Activated CD4-positive, CD25-positive, alpha-beta regulatory T cell treated with anti-CD3 and anti-CD28 coated beads, Interleukin-2, amount 50 U/mL, for 72 hours (primary cell): ENCODE measurements around the gene BBX.

Experiments used
- DNase-seq: peaks from one replicate; pipeline ENCODE4 v3.0.0; 2021

BBX gene

DNA sequence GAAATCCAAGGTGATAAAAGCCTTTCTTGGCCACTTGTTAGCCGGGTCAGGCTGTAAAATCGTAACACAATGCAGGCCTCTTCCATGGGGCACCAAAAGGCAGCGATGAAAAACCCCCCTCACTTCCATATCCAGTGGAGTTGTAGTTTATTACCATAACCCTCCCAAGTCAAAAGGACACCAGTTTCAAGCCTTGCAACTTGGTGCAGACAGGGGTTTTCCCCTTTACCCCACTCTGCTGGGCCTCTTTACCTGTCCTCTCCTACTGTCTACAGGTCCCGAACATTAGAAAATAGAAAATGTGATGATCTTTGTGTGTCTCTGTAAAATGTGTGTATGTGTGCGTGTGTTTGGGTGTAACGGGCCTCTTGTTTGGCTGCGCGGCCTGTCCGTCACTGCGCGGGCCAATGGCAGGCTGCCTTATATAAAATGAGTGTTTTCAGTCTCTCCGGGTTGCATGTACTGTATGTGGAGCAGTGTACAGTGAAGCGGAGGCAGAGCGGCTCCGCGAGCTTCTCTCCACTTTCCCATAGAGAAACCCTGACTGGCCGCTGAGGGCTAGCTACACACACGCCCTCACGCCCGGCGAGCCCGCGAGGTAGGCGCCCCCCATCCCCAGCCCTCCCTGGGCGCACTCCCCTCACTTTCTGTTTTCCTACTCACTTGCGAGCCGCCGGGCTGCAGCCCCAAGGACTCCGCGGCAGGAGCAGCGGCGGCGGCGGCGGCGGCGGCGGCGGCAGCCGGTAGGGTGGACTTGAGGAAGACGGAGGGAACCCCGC lies at the start of gene BBX:
BBX (plus strand) TSS at position 453 of the 779 bp plus-strand sequence. CDS start 187,499 bp downstream, outside the sequence.
- DNase-seq = peak; percentile 92

DNA sequence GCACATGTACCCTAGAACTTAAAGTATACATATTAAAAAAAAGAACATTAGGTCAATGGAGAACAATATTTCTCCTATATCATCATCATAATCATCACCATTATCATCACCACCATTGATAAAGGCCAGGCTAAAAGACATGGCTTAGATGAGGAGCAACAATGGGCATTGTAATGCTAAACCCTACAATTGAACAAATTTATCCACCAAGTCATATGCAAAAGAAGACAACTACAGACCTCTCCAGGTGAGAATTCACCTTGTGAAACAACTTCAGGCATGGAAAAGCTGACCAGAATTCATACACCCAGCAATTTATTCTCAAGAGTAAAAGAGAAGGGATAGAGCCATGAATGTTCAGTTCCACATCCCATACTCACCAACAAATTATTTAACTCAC lies 46.3 kb upstream of the BBX start:
- DNase-seq = no peak

DNA sequence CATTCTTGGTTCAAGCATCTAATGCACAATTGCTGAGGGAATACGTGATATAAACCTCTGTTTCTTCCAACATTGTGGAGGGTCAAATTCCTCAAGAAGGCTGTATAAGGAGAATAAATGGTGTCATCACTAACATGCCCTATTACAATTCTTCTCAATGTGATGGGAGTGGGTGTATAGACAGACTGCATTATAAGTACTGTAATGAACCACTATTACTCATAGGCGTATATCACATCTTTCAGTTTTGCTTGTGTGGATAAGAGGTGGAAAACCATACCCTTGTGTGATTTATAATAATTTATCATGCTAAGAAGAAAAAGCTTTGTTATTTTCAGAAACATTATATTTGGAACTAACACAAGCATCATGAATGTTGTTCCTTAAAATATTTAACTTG lies 35.3 kb upstream of the BBX start:
- DNase-seq = no peak

DNA sequence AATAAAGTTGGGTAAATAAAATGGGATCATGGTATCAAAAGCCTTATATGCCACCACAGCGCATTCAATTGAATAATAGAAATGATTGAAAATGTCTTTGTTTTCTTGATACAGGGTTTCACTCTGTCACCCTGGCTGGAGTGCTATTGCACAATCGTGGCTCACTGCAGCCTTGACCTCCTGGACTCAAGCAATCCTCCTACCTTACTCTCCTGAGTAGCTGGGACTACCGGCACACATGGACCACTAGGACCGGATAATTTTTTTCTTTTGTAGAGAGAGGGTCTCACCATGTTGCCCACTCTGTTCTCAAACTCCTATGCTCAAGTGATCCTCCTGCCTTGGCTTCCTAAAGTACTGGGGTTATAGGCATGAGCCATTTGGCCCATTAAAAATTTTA lies 33.8 kb upstream of the BBX start:
- DNase-seq = no peak

DNA sequence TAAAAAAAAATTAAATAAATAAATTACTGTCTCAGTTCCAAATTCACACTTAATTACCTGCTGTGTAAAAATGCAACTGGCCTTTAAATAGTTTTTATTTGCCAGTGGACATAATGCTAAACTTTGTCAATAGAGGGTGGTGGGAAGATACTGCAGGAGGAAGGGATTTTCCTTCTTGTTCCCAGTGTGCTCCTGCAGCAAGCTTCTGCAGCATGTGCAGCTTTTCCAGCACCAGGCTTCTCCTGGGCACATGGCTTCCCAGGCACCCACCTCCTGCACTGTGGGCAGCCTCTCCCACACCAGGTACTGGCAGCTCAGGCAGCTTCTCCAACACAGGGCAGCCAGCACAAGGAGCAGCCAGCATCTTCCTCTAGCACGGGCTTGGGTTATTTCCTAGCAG lies 29.6 kb upstream of the BBX start:
- no peak for DNase-seq

DNA sequence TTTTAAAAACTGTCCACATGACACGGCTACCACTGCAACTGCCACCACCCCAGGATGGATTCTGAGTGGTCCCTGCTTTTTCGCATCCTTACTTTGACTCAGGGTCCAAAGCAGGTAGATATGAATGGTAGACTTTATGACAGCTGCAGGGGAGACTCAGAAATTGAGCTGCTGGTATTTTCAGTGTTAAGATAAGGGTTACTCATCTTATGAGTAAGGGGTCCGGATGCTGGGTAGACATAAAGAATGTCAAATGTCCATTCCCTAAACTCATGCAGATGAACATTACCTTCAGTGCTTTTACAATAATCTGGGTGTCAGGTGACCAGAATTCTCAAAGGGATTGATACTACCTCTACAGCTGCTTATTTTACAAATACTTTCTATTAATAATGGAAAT lies 25.9 kb upstream of the BBX start:
- no peak for DNase-seq

DNA sequence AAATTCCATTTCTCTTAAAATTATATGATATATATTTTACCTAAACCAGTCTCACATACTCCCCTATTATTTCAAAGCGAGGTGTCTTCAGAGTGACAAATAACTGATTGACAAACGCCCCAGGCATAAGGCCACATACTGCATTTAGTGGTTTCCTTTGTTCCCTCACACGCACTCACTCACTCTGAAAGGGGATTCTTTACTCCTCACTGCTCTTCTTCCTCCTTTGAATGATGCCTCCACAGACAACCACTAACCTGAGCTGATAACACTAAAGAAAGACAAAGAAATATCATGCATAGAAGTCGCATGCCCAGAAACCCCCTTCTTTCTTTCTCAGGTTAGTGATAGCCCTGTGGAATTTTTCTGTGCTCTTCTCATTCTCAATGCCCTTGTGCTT lies 24.1 kb upstream of the BBX start:
- DNase-seq = no peak

DNA sequence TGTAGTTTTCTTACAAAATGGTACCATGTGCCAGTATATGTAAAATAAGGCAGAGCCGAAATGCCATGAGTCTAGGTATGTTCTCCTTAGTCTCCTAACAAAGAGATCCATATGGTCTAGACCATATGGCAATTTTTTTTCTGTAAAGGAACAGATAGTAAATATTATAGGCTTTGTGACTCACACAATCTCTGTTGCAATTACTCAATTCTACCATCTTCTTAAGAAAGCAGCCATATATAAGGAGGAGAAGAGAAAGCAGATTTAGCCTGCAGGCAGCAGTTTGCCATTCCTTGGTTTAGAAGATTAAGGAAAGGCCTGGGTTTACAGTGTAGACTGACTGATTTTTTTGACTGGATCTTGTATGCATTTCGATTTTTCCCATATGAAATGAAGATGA lies 16.3 kb upstream of the BBX start:
- no peak for DNase-seq

DNA sequence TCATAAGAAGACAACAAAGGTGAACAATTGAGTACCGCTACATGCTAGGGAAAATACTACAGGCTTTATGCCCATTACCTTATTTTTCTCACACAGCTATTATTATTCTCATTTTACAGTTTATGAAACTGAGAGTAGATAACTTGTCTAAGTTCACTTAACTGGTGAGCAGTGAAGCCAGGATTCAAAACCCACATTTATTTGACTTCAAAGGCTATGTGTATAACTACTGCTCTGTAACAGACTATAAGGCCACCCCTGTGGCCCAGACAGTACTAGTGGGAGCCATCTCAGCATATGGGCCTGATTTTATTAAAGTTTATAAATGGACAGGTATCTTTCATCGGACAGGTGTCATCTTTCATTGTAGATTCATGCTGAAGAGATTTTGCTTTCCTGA lies 14.4 kb upstream of the BBX start:
- no peak for DNase-seq

DNA sequence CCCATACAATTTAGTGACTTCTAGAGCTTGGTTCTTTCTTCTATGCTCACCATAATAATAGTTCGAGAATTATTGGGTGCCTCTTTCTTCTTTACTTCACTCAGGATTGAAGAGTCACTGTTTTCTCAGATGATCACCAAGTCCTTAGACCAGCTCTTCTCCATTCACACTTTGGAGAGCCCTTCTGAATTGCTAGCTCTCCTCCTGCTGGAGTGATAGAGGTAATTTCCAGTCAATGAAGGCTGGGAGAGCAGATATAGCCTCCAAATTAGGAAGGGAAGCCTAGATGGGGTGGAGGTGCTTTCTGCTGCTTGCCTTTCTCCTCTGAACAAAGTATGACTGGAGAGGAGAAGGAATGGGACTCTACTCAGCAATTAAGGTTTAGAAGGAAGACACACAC lies 10.7 kb upstream of the BBX start:
- DNase-seq = no peak

DNA sequence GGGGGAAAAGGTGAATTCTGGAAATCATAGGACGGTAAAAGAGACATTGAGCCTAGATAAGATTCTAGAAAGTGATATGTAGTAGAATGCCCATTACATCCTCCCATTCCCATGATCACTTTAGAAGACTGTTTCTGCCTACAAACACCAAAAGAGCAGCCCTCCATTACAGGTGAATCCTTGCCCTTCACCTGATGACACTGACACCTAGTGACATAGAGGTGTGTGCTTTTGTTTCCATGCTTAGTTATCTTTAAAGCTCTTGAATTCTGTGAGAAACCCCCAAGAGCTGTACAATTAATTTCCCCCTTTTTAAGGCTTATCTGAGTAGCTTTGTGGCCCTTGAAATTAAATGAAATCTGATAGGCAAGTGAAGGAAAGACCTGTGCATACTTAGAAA lies 8.3 kb upstream of the BBX start:
- no peak for DNase-seq

DNA sequence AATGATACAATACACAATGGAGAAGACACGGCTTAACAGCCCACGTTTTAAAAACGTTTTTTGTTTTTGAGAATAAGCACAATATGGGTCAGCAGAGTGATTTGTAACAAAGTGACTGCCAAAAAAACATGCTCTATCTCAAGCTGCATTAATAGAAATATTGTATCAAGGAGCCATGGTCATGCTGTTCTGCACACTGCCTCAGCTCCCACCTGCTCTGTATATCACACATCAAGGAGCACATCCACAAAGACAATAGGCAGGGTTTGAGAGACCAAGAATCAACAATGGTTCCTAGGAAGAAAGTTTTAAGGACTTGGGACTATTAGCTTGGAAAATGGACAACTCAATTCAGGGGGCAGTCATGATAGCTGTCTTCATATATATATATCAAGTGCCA lies 6.3 kb upstream of the BBX start:
- DNase-seq = no peak

DNA sequence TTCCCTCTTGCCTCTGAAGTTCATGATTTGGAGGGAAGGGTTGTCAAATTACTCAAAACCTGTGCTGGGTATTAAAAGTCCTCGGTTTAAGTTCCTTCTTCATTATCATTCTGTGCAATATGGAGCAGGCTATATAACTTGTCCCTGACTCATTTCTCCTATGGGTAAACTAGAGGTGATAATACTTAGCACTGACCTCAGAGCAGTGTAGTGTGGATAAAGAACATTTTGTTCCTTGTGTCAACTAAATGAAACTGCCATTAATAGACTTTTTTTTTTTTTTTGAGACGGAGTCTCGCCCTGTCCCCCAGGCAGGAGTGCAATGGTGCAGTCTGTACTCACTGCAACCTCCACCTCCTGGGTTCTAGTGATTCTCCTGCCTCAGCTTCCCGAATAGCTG lies 2.2 kb upstream of the BBX start:
- DNase-seq = no peak

DNA sequence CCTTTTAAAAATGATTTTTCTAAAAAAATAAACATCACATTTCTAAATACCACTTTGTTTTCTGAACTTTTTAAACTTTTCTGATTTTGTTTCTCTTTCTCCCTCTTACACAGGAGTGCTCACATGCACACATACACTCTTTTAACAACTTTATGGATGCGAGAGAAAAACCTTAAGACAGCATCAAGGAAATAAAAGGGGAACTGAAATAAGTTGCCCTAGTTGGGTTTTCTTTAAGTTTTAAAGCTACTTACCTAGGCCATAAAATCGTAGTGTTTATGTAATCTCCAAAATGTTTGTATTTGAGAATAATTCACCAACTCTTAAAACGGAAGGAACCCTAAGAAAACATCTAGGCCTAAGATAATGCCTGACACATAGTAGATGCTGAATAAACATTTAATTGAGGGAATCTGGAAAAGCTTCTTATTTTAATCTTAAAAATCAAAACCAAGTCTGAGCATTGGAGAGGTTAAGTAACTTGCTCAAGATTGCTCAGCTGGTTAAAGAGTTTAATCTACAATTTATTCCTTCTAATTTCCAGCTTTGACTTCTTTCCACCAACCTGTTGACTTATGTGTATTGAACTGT lies 1.2 kb upstream of the BBX start:
- DNase-seq = no peak

DNA sequence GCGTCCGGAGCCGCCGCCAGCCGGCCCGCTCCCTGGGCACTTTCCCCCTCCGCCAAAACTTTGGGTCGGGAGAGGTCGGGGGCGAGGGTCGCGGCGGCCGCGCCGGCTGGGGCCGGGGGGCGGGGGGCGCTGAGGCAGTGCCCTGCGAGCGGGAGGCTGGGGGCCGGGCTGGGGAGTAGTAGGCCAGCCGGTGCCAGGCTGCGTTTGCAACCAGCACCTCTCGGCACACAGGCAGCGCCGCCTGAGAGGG lies 452 bp downstream of the BBX start:
- DNase-seq = no peak

DNA sequence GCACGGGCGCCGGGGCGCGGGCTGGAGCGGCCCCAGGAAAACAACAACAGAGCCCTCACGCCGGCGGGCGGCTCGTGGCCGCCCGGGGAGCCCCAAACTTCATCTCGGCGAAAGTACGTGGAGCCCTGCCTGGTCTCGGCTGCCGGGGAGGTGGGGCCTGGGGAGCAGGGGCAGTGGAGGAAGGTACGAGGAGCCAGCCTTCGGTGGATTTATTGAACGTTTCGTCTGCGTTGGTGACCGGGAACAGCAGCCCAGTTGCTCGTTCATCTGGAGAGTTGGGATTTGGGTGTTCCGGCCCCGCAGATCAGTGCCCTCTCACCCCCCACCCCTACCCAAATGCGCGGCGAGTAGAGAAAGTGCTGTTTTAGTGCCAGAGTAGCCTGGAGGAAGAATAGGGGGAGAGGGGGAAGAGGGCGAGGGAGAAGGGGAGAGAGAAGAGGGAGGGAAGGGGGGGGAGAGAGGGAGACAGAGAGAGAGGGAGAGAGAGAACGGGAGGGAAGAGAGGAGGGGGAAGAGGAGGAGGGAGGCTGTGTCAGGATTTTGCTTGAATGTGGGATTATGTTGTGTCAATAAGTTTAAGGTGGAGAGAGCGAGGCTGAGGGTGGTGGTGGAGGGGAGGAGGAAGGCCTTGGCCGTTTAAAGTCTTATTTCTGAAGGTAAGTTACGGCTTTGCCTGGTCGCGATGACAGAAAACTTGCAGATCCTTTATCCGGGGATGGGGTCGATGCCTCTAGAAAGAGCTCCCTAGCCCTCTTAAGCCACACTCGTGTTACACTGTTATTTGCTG lies 970 bp downstream of the BBX start:
- peak; percentile 63 for DNase-seq

DNA sequence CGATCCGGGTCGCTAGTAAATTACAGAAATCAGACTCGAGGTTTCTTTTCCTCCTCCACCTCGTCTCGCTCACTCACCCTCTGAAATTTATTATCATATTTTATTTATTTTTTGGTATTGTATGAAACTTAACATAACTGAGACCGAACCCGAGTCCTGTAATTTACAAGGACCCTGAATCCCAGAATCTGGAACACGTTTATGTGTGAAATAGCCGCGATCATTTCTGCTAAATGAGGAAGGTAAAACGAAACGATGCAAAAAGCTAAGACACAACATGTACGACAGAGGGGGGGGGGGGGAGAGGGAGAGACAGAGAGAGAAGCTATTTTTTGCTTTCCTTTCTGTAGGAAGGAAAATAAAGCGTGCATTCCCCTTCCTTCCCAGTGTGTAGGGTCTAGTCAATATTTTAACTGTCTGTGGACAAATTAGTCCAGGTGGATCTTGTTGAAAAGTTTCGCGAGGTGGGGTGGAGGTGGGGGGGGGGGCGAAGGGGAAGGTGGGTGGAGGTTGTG lies 1.6 kb downstream of the BBX start:
- DNase-seq = no peak

DNA sequence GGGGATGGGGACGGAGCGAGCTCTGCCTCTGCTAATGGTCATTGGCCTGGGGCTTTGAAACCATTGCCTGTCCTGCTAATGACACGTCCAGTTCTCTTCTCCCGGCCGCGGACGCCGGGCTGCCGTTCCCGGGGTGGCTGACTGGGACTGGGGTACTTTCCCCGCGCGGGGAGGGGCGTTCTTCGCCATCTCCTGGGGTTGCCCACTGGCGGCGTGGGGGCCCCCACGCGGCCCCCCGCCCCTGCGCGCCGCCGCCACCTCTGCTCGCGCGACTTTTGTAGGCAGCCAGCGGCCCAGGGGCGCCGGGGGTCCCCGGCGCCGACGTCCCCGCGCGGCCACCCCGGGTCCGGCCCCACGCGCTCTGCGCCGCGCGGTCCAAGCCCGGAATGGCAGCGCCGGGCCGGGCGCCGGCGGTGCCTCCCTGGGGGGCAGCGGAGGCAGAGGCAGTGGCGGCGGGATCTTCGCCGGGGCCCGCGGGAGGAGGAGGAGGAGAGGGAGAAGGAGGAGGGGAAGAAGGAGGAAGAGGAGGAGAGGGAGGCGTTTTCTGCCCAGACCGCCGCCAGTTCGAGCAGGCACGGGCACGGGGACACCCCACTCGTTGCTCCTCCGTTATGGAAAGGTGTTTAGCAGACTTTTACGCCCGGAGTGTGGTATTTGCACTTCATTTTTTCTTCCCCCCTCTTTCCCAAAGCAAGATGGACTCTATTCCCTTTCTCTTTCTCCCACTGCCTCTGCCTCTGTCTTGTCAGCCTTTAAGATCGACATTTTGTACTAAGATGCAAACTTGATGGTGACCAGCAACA lies 2.3 kb downstream of the BBX start:
- peak; percentile 48 for DNase-seq

DNA sequence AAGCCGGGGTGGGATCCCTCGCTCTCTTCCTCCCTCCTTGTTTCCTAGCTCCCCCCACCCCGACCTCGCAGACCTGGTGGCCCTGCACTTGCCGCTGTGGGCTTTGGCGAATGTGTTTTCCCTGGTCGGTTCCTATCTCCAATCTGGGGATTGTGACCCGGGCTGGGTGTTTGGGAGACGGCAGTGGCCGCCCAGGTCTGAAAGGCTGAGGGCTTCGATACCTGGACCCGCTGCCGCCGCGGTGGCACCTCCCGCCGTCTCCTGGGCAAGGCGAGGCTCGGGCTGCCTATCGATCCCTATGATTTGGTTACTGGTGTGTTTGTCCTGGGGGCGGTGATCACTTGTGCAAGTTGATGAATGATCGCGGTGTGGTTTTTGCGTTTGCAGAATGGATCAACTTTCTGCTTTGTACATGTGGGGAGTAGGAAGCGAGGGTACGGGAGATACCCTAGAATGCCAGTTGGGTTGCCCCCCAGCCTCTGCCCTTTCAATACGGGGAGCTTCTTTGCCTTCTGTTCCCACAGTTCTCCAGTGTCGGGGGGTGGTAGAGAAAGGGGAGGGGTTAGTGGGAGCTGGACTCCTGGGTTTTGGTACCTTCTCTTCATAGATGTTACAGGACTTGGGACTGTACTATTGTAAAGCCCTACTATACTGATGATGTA lies 3.0 kb downstream of the BBX start:
- peak; percentile 35 for DNase-seq

DNA sequence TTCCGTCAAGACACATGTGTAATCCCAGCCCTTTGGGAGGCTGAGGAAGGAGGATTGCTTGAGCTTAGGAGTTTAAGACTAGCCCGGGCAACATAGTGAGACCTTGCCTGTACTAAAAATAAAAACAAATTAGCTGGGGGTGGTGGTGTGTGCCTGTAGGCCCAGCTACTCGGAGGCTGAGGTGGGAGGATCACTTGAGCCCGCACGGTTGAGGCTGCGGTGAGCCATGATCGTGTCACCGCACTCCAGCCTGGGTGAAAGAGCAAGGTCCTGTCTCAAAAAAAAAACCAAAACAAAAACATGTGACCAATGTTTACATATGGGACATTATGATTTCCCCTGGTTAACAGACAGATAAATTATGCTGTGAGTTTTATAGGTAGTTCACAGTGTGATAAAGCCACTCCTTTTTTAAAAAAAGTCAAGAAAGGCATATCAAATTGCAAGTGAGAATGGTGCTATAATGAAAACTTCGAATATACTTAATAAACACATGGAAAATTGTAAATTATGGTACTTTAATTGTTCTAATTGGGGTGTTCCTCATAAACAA lies 9.2 kb downstream of the BBX start:
- DNase-seq = no peak

DNA sequence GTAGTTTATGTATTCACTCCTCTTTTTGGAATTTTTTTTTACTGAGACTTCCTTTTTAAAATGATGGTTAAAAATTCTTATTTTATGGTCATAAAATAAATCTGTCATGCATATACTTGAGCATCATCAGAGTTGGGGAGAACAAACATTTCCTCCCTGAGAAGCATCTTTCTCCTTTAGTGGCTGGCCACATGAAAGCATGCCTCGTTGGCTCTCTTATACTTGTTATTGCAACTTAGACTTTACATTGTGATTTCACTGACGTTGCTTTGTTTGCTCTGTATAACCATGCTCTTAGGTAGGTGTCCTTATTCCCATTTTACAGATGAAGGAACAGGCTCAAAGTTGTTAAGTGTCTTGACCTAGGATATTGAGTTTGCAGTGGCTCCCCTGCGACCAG lies 18.1 kb downstream of the BBX start:
- no peak for DNase-seq

DNA sequence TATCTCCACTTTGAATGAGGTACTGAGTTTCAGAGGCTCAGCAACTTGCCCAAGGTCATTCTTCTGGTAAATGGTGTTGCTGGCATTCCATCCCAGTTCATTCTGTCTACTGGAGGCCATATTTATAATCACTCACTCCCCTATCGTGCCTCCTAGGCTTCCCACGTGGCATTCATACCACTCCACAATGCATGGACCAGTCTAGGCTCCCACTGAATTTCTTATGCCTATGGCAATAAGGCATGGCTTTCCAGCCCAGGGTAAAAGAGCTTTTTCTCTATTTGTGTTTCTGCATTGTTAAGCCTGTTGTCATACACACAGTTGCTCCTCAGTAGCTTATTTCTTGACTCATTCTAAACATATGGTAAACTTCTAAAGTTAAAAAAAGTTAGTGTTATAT lies 19.9 kb downstream of the BBX start:
- no peak for DNase-seq

DNA sequence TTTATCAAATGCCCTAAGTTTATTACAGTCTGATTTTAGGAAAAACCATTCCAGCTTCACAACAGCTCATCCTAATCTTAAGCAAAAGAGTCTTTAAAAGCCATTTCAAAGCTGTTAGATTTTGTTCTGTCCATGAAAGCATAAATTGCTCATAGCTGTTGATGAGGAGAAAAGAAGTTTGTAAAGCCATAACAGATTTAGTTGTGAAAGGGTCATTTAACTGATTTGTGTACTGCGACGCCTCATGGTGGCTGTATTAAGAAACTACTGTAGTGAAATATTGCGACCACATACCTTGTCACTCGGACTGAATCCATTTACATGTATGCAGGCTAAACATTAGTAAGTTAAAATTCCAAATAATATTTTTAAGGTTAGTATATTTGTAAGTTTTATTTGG lies 20.9 kb downstream of the BBX start:
- no peak for DNase-seq
